NB4 (cell line): ENCODE results near the gene C10orf105.

ENCODE experiments used
- CTCF ChIP-seq: IDR thresholded peaks from one replicate; pipeline ENCODE4 v1.5.1; 2012; ENCODE audit warnings: low read depth, low read length
- MAX ChIP-seq: IDR thresholded peaks from 2 replicates; pipeline ENCODE4 v1.6.1; 2011; ENCODE audit warnings: low read depth, low read length
- MYC ChIP-seq: IDR thresholded peaks from 2 replicates; pipeline ENCODE4 v1.6.1; 2011; ENCODE audit warnings: low read depth, low read length
- POLR2A ChIP-seq: IDR thresholded peaks from 2 replicates; pipeline ENCODE4 v1.6.1; 2011; ENCODE audit warnings: mild to moderate bottlenecking; ENCODE audit not compliant: insufficient read length; ENCODE audit errors: extremely low read depth

DNA sequence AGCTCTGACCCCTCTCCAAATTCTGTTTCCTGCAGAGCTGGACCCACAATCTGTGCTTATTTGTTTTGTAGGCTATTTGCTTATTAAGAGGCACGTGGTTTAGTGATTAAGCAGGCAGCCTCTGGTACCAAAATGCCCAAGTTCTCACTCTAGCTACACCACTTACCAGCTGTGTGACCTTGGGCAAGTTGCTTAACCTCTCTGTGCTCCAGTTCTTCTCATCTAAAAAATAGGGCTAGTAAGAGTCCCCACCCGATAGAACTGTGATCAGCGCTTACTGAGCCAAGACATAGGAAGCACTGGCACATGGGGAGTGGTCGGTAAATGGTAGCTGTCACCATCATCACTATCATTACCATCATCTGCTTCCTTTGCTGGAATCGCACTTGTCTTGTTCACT lies 20.8 kb downstream of the C10orf105 start:
- TF ChIP-seq CTCF (no peak), POLR2A (no peak), MYC (no peak), MAX (no peak)
